K562 (cell line): ENCODE results near the gene TNPO3. TPM values are rescaled to one million over a fixed set of nuclear protein-coding genes. Genes with fewer than 3 reads are reported as not detected.

Source experiments
- ATF3 ChIP-seq, 2 experiments: fragments of 450-650 bp in 1 of 2; sonication (generic) in 1 of 2; formaldehyde crosslinking in 1 of 2; IDR thresholded peaks in 1 of 2; conservative IDR thresholded peaks in 1 of 2; 2 replicates each; pipeline versions ENCODE4 v1.6.1 to v1.8.1; 2016 to 2023; ENCODE audit warnings: mild to moderate bottlenecking in 2 of 2, moderate library complexity in 2 of 2, inconsistent platforms in 1 of 2, missing genetic modification reagents in 1 of 2
- FOSL1 ChIP-seq: fragments of 200-800 bp; sonication (Bioruptor generic); conservative IDR thresholded peaks from 2 replicates; pipeline ENCODE4 v1.6.1; 2016; ENCODE audit warnings: missing genetic modification characterization, missing compliant biosample characterization
- HDAC2 ChIP-seq: fragments of 450-650 bp; IDR thresholded peaks from 2 replicates; pipeline ENCODE4 v1.6.1; 2016; ENCODE audit warnings: mild to moderate bottlenecking
- HDAC3 ChIP-seq: fragments of 450-650 bp; IDR thresholded peaks from 2 replicates; pipeline ENCODE4 v1.6.1; 2018; ENCODE audit warnings: borderline replicate concordance, mild to moderate bottlenecking, moderate library complexity; ENCODE audit not compliant: partially characterized antibody
- IFI16 ChIP-seq: fragments of 250-450 bp; sonication (Bioruptor Pico); IDR thresholded peaks from 2 replicates; pipeline ENCODE4 v2.1.2; 2022; ENCODE audit warnings: mild to moderate bottlenecking, inconsistent platforms
- KAT7 ChIP-seq: sonication (generic); formaldehyde crosslinking; IDR thresholded peaks from 2 replicates; pipeline ENCODE4 v1.8.0; 2022; ENCODE audit warnings: missing genetic modification reagents, mild to moderate bottlenecking, borderline replicate concordance
- KLF6 ChIP-seq: fragments of 250-450 bp; sonication (Bioruptor Pico); IDR thresholded peaks from 2 replicates; pipeline ENCODE4 v1.4.0; 2020; ENCODE audit warnings: mild to moderate bottlenecking, moderate library complexity, borderline replicate concordance
- NCOA1 ChIP-seq: fragments of 450-650 bp; IDR thresholded peaks from 2 replicates; pipeline ENCODE4 v1.6.1; 2016; ENCODE audit warnings: low read depth
- NR1H2 ChIP-seq: sonication (generic); formaldehyde crosslinking; IDR thresholded peaks from 2 replicates; pipeline ENCODE4 v1.4.0; 2020; ENCODE audit warnings: mild to moderate bottlenecking, missing genetic modification reagents
- PBX2 ChIP-seq, 2 experiments: IDR thresholded peaks in 1 of 2; conservative IDR thresholded peaks in 1 of 2; 2 replicates each; pipeline ENCODE4 v1.6.1; 2016; ENCODE audit warnings: low read depth in 2 of 2, mild to moderate bottlenecking in 1 of 2, missing compliant biosample characterization in 1 of 2, missing genetic modification characterization in 1 of 2, moderate library complexity in 1 of 2
- PRPF4 ChIP-seq: fragments of 200-400 bp; formaldehyde crosslinking; IDR thresholded peaks from one replicate; pipeline ENCODE4 v1.6.1; 2017; ENCODE audit warnings: low read length, low read depth, mild to moderate bottlenecking; ENCODE audit not compliant: insufficient read depth, poor library complexity, severe bottlenecking
- SRF ChIP-seq, 2 experiments: fragments of 250-450, 450-650 bp in 1 of 2; sonication (Bioruptor Pico) in 1 of 2; sonication (generic) in 1 of 2; formaldehyde crosslinking; IDR thresholded peaks; 2 replicates each; pipeline versions ENCODE4 v1.5.0 to v1.5.1; 2020 to 2022; ENCODE audit warnings: mild to moderate bottlenecking in 1 of 2, missing genetic modification reagents in 1 of 2
- ZBTB43 ChIP-seq: sonication (generic); formaldehyde crosslinking; IDR thresholded peaks from 2 replicates; pipeline ENCODE4 v1.8.0; 2023; ENCODE audit warnings: mild to moderate bottlenecking, missing genetic modification reagents
- ZEB2 ChIP-seq: fragments of 450-650 bp; IDR thresholded peaks from 2 replicates; pipeline ENCODE4 v1.6.1; 2016
- ZFP36 ChIP-seq: fragments of 150-350 bp; IDR thresholded peaks from 2 replicates; pipeline ENCODE4 v1.6.1; 2018; ENCODE audit warnings: low read length, low read depth; ENCODE audit not compliant: partially characterized antibody
- ZFP91 ChIP-seq: sonication (generic); formaldehyde crosslinking; IDR thresholded peaks from 2 replicates; pipeline ENCODE4 v1.8.0; 2022; ENCODE audit warnings: mild to moderate bottlenecking, missing genetic modification reagents
- ZNF121 ChIP-seq: sonication (generic); formaldehyde crosslinking; conservative IDR thresholded peaks from 2 replicates; pipeline ENCODE4 v1.8.0; 2022; ENCODE audit warnings: missing genetic modification reagents
- ZNF174 ChIP-seq: fragments of 250-450 bp; sonication (Bioruptor Pico); IDR thresholded peaks from 2 replicates; pipeline ENCODE4 v1.4.0; 2020; ENCODE audit warnings: mild to moderate bottlenecking
- ZNF41 ChIP-seq: fragments of 250-450 bp; sonication (Bioruptor Pico); conservative IDR thresholded peaks from 2 replicates; pipeline ENCODE4 v1.4.0; 2020; ENCODE audit warnings: mild to moderate bottlenecking
- ZNF780A ChIP-seq: fragments of 250-450 bp; sonication (Bioruptor Pico); IDR thresholded peaks from 2 replicates; pipeline ENCODE4 v1.5.0; 2021; ENCODE audit warnings: mild to moderate bottlenecking
- polyA plus RNA-seq, 8 experiments: library from polyadenylated mRNA; depleted of rRNA in 4 of 8; stranded (reverse) in 5 of 8; unstranded in 3 of 8; fragments of >200 nt; fragmentation: Nextera tagmentation in 2 of 8; fragmentation: Illumina TruSeq in 1 of 8; extraction: Ambion mirVana in 2 of 8; extraction: Trizol in 1 of 8; gene quantifications; 2 replicates each; pipeline versions ENCODE4 v1.2.1 to v1.2.3, GENCODE V29; 2011 to 2014; ENCODE audit warnings: inconsistent platforms in 1 of 8, missing spikeins in 1 of 8
- total RNA-seq, 7 experiments: library from RNA; depleted of rRNA in 6 of 7; stranded (reverse); fragments of >200 nt in 6 of 7; fragmentation: Illumina TruSeq in 2 of 7; extraction: Trizol in 2 of 7; gene quantifications; 2 replicates each; pipeline versions ENCODE4 v1.2.1 to v1.2.3, GENCODE V29; 2011 to 2021; ENCODE audit warnings: low replicate concordance in 1 of 7

The TNPO3 gene
- total and polyA plus RNA-seq, 9 of the 15 experiments (the other 6 are each of a cell fraction or from before 2014, with no cell fraction given) = 35.8 to 125 (median 110) TPM

- TF ChIP-seq PBX2 (CRISPR knock-in tag; IDR thresholded peaks at IDR 0.05; ENCODE audit: low read depth) = no peak
- TF ChIP-seq PBX2 (tag; conservative IDR thresholded peaks at IDR 0.05; ENCODE audit: low read depth) = no peak
- TF ChIP-seq ZNF121 (CRISPR knock-in tag) = 0 out of 2 replicates have a peak, but pooled peaks have one; percentile 6
- no peak; the same call in 1 of the 2 replicates for TF ChIP-seq KLF6 (CRISPR knock-in tag)
- TF ChIP-seq HDAC3 = peak; percentile 95
- TF ChIP-seq NR1H2 (CRISPR knock-in tag) = no peak
- peak; percentile 94 for TF ChIP-seq KAT7 (CRISPR knock-in tag)
- peak; percentile 67; the same call in 1 of the 2 replicates for TF ChIP-seq ATF3 (IDR thresholded peaks at IDR 0.05)
- peak; percentile 90 for TF ChIP-seq ATF3 (CRISPR knock-in tag; conservative IDR thresholded peaks at IDR 0.05)
- peak; percentile 100 for TF ChIP-seq NCOA1
- TF ChIP-seq ZEB2 = peak; percentile 100
- TF ChIP-seq IFI16 (CRISPR knock-in tag) = 0 out of 2 replicates have a peak, but pooled peaks have one; percentile 39
- peak; percentile 62 for TF ChIP-seq FOSL1 (tag)
- TF ChIP-seq ZNF780A = no peak
- peak; percentile 74 for TF ChIP-seq ZFP91 (CRISPR knock-in tag)
- TF ChIP-seq SRF (CRISPR knock-in tag; IDR thresholded peaks at IDR 0.05) = peak; percentile 37 to 71; a peak in 2 of 4 replicates
- TF ChIP-seq HDAC2 = peak; percentile 97
- TF ChIP-seq ZNF174 (CRISPR knock-in tag) = peak; percentile 69; the same call in 1 of the 2 replicates
- peak; percentile 69; the same call in 1 of the 2 replicates for TF ChIP-seq ZNF41 (CRISPR knock-in tag)
- TF ChIP-seq PRPF4 = no peak
- TF ChIP-seq ZFP36 = no peak
- TF ChIP-seq ZBTB43 (CRISPR knock-in tag) = no peak
These were observed at the start of gene TNPO3 (continued) for GRCh38 chr7:129054438-129055293.
